Glutamatergic neuron (in vitro differentiated cells): ENCODE data around the gene BBX. TPM values are rescaled to one million over a fixed set of nuclear protein-coding genes. Genes with fewer than 3 reads are reported as not detected.

ENCODE experiments used
- DNase-seq: peaks from one replicate; pipeline ENCODE4 v3.0.0; 2022
- H3K27ac Mint-ChIP-seq: one replicate; pipeline ENCODE4 v1.8.0; 2020; ENCODE audit warnings: mild to moderate bottlenecking, mixed read lengths, inconsistent platforms; ENCODE audit not compliant: unreplicated experiment
- H3K27me3 Mint-ChIP-seq: one replicate; pipeline ENCODE4 v1.8.0; 2020; ENCODE audit warnings: mild to moderate bottlenecking, moderate library complexity, mixed read lengths, inconsistent platforms; ENCODE audit not compliant: unreplicated experiment
- H3K36me3 Mint-ChIP-seq: one replicate; pipeline ENCODE4 v1.8.0; 2020; ENCODE audit warnings: mild to moderate bottlenecking, mixed read lengths, inconsistent platforms; ENCODE audit not compliant: unreplicated experiment
- H3K4me1 Mint-ChIP-seq: one replicate; pipeline ENCODE4 v1.8.0; 2020; ENCODE audit warnings: mild to moderate bottlenecking, low read depth, mixed read lengths, inconsistent platforms; ENCODE audit not compliant: unreplicated experiment
- H3K4me3 Mint-ChIP-seq: one replicate; pipeline ENCODE4 v1.8.0; 2020; ENCODE audit warnings: mild to moderate bottlenecking, mixed read lengths, inconsistent platforms; ENCODE audit not compliant: unreplicated experiment
- H3K9me3 Mint-ChIP-seq: one replicate; pipeline ENCODE4 v1.8.0; 2020; ENCODE audit warnings: mild to moderate bottlenecking, moderate library complexity, mixed read lengths, inconsistent platforms; ENCODE audit not compliant: unreplicated experiment
- total RNA-seq: library from RNA; stranded (reverse); fragmentation: NEBNext Ultra II Directional; extraction: Animal tissue kit (Norgen Biotek cat#: 25700); gene quantifications from one replicate; pipeline ENCODE4 v1.2.1, GENCODE V29; 2021; ENCODE audit not compliant: unreplicated experiment
- TF ChIP-seq, protein P1 (sequence below): fragments of 200-600 bp; sonication (generic); IDR thresholded peaks from one replicate; pipeline ENCODE4 v1.5.0; 2021; ENCODE audit not compliant: partially characterized antibody, unreplicated experiment

BBX gene
- total RNA-seq, 1 donor from 2014 or later, result 71.0 TPM

DNA sequence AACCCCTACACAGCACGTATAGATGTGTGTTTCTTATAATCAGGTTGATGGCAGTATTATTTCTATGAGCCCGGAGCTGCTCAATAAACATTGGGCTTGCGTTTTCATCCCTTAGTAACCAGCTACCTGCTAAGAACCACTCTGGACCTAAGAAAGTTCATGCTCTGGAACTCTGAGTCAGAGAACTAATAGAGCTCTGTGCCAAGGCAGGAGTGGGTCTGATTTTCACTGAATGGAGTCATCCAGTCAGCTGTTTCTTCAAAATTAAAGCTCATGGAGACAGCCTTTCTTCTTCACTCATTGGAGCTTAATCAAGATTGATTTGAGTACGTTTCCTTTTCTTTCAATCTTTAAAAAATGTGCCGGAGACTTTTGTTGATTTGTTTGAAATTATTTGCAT lies 145.7 kb downstream of the BBX start:
- H3K4me1 Mint-ChIP-seq, result peaks cover 12% of the 10 kb centered on the region
- H3K4me3 Mint-ChIP-seq, result no peak overlapping the region
- no peak overlapping the region for H3K27ac Mint-ChIP-seq
- H3K9me3 Mint-ChIP-seq, result no peaks in the 10 kb centered on the region
- no peaks in the 10 kb centered on the region for H3K36me3 Mint-ChIP-seq
- TF ChIP-seq, protein P1, sequence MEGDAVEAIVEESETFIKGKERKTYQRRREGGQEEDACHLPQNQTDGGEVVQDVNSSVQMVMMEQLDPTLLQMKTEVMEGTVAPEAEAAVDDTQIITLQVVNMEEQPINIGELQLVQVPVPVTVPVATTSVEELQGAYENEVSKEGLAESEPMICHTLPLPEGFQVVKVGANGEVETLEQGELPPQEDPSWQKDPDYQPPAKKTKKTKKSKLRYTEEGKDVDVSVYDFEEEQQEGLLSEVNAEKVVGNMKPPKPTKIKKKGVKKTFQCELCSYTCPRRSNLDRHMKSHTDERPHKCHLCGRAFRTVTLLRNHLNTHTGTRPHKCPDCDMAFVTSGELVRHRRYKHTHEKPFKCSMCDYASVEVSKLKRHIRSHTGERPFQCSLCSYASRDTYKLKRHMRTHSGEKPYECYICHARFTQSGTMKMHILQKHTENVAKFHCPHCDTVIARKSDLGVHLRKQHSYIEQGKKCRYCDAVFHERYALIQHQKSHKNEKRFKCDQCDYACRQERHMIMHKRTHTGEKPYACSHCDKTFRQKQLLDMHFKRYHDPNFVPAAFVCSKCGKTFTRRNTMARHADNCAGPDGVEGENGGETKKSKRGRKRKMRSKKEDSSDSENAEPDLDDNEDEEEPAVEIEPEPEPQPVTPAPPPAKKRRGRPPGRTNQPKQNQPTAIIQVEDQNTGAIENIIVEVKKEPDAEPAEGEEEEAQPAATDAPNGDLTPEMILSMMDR, result no peak
- H3K27me3 Mint-ChIP-seq, result no peaks in the 10 kb centered on the region
- no peak for DNase-seq

DNA sequence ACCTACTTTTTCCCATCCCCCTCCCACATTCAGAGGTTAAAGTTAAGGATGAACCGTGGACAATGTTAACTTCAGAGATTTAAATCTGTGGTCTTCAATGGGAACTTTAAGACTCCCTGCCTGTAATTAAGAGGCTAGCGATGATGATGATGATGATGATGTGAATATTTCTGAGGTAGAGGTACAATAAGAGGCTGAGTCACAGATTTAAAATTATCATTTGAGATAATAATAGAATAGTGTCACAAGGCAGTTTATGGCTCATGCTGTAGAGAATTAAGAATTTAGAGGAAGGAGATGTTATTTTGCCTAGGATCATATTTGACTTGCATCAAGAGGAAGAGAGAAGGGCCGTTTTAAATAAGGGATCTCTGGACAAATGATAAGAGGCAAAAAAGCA lies 146.2 kb downstream of the BBX start:
- H3K4me1 Mint-ChIP-seq, result peaks cover 12% of the 10 kb centered on the region
- no peaks in the 10 kb centered on the region for H3K27me3 Mint-ChIP-seq
- H3K27ac Mint-ChIP-seq, result no peak overlapping the region
- DNase-seq, result no peak
- H3K4me3 Mint-ChIP-seq, result no peak overlapping the region
- TF ChIP-seq, protein P1, result no peak
- H3K36me3 Mint-ChIP-seq, result no peaks in the 10 kb centered on the region
- H3K9me3 Mint-ChIP-seq, result no peaks in the 10 kb centered on the region

DNA sequence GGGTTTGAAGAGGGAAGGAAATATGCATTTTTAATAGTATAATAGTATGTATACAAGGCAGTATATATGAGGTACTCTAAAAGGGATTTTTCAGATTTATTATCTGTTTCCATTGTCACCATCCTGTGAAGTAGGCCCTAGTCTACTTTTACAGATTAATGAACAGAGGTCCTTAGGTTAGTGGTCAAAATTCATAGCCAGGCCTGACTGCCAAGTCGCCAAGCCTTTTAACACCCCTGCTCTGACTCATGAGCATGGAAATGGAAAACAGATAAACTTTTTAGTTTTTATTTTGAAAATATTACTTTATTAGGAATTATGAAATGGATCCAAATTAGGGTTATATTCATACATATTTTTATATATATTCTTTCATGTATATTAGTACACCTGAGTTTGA lies 146.9 kb downstream of the BBX start:
- Mint-ChIP-seq H3K36me3 (no peaks in the 10 kb centered on the region), H3K4me3 (no peak overlapping the region), H3K9me3 (no peaks in the 10 kb centered on the region), H3K27me3 (no peaks in the 10 kb centered on the region), H3K27ac (no peak overlapping the region), H3K4me1 (peaks cover 12% of the 10 kb centered on the region)
- no peak for DNase-seq
- TF ChIP-seq, protein P1, result no peak

DNA sequence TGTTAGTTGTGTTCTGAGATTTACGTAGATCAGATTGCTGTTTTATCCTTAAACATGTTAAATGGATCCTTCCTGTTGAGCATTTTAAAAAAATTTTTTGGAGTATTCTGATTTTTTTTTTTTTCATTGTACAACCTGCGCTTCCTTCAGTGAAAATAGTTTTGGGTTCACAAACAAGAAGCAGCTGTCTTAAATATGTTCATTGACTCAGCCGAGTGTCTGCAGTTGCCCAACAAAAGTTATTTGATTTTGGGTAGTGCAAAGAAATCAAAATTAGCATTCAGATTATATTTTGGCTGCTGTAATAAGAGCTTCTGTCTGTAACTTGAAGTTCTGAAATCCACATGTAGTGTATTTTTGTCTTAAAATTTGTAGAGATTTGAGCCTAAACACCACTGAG lies 148.2 kb downstream of the BBX start:
- Mint-ChIP-seq H3K36me3 (no peaks in the 10 kb centered on the region), H3K4me1 (peaks cover 11% of the 10 kb centered on the region), H3K4me3 (no peak overlapping the region), H3K27ac (no peak overlapping the region), H3K9me3 (no peaks in the 10 kb centered on the region), H3K27me3 (no peaks in the 10 kb centered on the region)
- TF ChIP-seq, protein P1, result no peak
- DNase-seq, result no peak

DNA sequence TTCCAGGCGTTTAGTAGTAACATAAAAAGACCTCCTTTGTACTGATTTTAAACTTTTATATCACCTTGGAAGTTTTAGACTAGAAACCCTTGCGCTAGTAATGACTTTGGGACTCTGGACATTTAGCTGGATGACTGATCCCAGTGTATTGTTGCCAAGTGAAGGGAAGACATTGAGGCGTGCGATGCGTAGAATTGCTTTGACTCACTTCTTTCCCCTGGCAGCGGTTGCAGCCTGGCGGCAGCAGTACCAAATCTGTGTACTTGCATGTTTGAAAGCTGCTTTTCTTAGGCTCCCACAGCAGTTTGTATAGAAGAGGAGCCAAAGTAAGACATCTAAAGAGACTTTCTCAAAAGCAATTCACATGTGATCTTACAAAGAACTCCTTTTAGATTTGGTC lies 151.6 kb downstream of the BBX start:
- H3K4me3 Mint-ChIP-seq, result no peak overlapping the region
- no peaks in the 10 kb centered on the region for H3K27me3 Mint-ChIP-seq
- H3K36me3 Mint-ChIP-seq, result no peaks in the 10 kb centered on the region
- no peaks in the 10 kb centered on the region for H3K9me3 Mint-ChIP-seq
- DNase-seq, result no peak
- TF ChIP-seq, protein P1, result no peak
- peaks cover 12% of the 10 kb centered on the region for H3K4me1 Mint-ChIP-seq
- no peak overlapping the region for H3K27ac Mint-ChIP-seq
